Measurements from ENCODE around the gene GGPS1.
"Not testable (repeated sequence)": the region's sequence is repeated elsewhere in the genome, so short reads cannot be mapped to it uniquely, and the experiment has no call there.

GGPS1 gene

GRCh38 chr1:235307158-235308124 is 20.9 kb upstream of the GGPS1 start:
- DNase-seq = peak; percentile 15

- not testable (repeated sequence) for DNase-seq
Observed at GRCh38 chr1:235309206-235309605, 19.2 kb upstream of the GGPS1 start.

GRCh38 chr1:235313262-235313661 is 15.1 kb upstream of the GGPS1 start:
- no peak for DNase-seq

- DNase-seq = no peak
Observed at GRCh38 chr1:235313931-235314678, 14.3 kb upstream of the GGPS1 start.

GRCh38 chr1:235315173-235315572 is 13.2 kb upstream of the GGPS1 start:
- DNase-seq = no peak

GRCh38 chr1:235315735-235316134 is 12.6 kb upstream of the GGPS1 start:
- DNase-seq = no peak

- DNase-seq = no peak
Observed at GRCh38 chr1:235317168-235317567, 11.2 kb upstream of the GGPS1 start.

GRCh38 chr1:235319255-235319654 is 9.1 kb upstream of the GGPS1 start:
- DNase-seq = no peak

- no peak for DNase-seq
Observed at GRCh38 chr1:235320521-235321179, 7.7 kb upstream of the GGPS1 start.

- no peak for DNase-seq
Observed at GRCh38 chr1:235324296-235324695, 4.1 kb upstream of the GGPS1 start.

GRCh38 chr1:235325139-235325538 is 3.2 kb upstream of the GGPS1 start:
- DNase-seq = no peak

- DNase-seq = no peak
Observed at GRCh38 chr1:235325854-235326253, 2.5 kb upstream of the GGPS1 start.

- DNase-seq = peak; percentile 42
Observed at GRCh38 chr1:235326719-235327558, 1.4 kb upstream of the GGPS1 start.

GRCh38 chr1:235327559-235328270 is 655 bp upstream of the GGPS1 start, which contains the start of gene ARID4B:
ARID4B (minus strand) TSS chr1:235328179; CDS start chr1:235326919, 1,260 bp downstream.
- peak; percentile 6 for DNase-seq

- DNase-seq = peak; percentile 50
Observed at GRCh38 chr1:235329139-235329902, 951 bp downstream of the GGPS1 start.

- no peak for DNase-seq
Observed at GRCh38 chr1:235330918-235331285, 2.5 kb downstream of the GGPS1 start.

- no peak for DNase-seq
Observed at GRCh38 chr1:235331401-235331800, 3.0 kb downstream of the GGPS1 start.

- DNase-seq = peak; percentile 16
Observed at GRCh38 chr1:235336903-235337302, 8.5 kb downstream of the GGPS1 start.

GRCh38 chr1:235339746-235340145 is 11.4 kb downstream of the GGPS1 start:
- DNase-seq = no peak

GRCh38 chr1:235341334-235341733 is 13.0 kb downstream of the GGPS1 start:
- no peak for DNase-seq

- no peak for DNase-seq
Observed at GRCh38 chr1:235342039-235342438, 13.7 kb downstream of the GGPS1 start.
